Cardiac muscle cell (in vitro differentiated cells and primary cell): ENCODE results near the gene ZFAND3. TPM values are rescaled to one million over a fixed set of nuclear protein-coding genes. Genes with fewer than 3 reads are reported as not detected.
A peak's percentile ranks its signal among the peaks of the same experiment; 100 is the strongest.
"Not testable (repeated sequence)": the region's sequence is repeated elsewhere in the genome, so short reads cannot be mapped to it uniquely, and the experiment has no call there.

Experiments
- DNase-seq, 2 donors: peaks; one replicate each; pipeline versions ENCODE4 v3.0.0 to v3.0.0-alpha.2; 2010 to 2017; ENCODE audit warnings: low read depth in 1 of 2, low spot score in 1 of 2
- H3K27ac ChIP-seq: fragments of 200-600 bp; sonication (generic); 2 replicates; pipeline ENCODE4 v1.5.1; 2016
- H3K27me3 ChIP-seq: fragments of 200-600 bp; sonication (generic); 2 replicates; pipeline ENCODE4 v1.6.0; 2016; ENCODE audit warnings: control low read depth
- H3K36me3 ChIP-seq: fragments of 200-600 bp; sonication (generic); 2 replicates; pipeline ENCODE4 v1.5.1; 2016; ENCODE audit warnings: control low read depth
- H3K4me1 ChIP-seq: fragments of 200-600 bp; sonication (generic); 2 replicates; pipeline ENCODE4 v1.8.1; 2017; ENCODE audit warnings: low read depth, mild to moderate bottlenecking, mixed run types
- H3K4me3 ChIP-seq: fragments of 200-600 bp; sonication (generic); 2 replicates; pipeline ENCODE4 v1.5.1; 2016; ENCODE audit warnings: mild to moderate bottlenecking
- H3K9me3 ChIP-seq: fragments of 200-600 bp; sonication (generic); 2 replicates; pipeline ENCODE4 v1.5.1; 2017; ENCODE audit warnings: low read depth, mild to moderate bottlenecking, control low read depth
- polyA plus RNA-seq: library from polyadenylated mRNA; unstranded; fragments of >200 nt; fragmentation: Nextera tagmentation; extraction: Ambion mirVana; gene quantifications from 2 replicates; pipeline ENCODE4 v1.2.1, GENCODE V29; 2016
- total RNA-seq: library from RNA; depleted of rRNA; stranded (reverse); fragments of >200 nt; gene quantifications from 2 replicates; pipeline ENCODE4 v1.2.3, GENCODE V29; 2016
- TF ChIP-seq, protein P1 (sequence below): IDR thresholded peaks from 2 replicates; pipeline ENCODE4 v1.5.1; 2012; ENCODE audit warnings: low read depth, mild to moderate bottlenecking, low read length

ZFAND3 gene
- total and polyA plus RNA-seq, 2 experiments from 2014 or later = 49.9 to 68.0 TPM

DNA sequence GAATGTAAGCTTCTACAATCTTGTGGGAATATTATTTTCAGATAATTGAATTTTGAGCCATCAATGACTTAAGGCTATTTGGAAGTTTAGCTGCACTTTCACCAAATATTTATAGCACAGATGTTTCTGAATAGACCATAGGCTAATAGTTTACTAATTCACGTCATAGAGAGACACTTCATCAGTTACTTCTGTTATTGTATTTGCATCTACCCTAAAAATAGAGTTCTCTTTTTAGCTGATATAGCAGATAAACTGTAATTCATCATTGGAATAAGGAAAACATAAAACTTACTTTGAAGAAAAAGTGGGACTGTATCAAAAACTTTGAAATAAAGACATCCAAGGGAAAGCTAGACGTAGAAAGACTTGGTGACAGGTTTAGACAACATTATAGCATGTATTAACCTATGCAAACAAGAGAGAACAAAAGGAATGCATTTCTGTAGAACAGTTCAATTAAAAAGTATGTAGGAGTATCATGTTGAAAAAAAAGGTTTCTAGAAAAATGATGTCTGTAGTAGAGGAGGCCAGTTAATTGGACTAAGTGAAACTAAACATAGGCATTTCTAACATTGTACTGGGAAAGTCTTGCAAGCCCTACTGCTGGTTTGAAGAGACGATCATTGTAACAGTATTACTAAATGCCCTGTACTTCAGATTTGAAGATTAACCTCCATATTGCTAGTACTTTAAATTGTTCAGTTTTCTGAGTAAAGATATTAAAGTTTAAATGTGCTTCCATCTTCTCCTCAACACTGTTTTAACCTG is 123.3 kb downstream of the ZFAND3 start:
- no peak for DNase-seq
- Histone ChIP-seq H3K9me3 (no peaks in the 10 kb centered on the region), H3K27me3 (no peaks in the 10 kb centered on the region), H3K27ac (no peak overlapping the region), H3K4me3 (no peak overlapping the region), H3K36me3 (no peaks in the 10 kb centered on the region), H3K4me1 (peaks cover 26% of the 10 kb centered on the region)
- TF ChIP-seq, protein P1, sequence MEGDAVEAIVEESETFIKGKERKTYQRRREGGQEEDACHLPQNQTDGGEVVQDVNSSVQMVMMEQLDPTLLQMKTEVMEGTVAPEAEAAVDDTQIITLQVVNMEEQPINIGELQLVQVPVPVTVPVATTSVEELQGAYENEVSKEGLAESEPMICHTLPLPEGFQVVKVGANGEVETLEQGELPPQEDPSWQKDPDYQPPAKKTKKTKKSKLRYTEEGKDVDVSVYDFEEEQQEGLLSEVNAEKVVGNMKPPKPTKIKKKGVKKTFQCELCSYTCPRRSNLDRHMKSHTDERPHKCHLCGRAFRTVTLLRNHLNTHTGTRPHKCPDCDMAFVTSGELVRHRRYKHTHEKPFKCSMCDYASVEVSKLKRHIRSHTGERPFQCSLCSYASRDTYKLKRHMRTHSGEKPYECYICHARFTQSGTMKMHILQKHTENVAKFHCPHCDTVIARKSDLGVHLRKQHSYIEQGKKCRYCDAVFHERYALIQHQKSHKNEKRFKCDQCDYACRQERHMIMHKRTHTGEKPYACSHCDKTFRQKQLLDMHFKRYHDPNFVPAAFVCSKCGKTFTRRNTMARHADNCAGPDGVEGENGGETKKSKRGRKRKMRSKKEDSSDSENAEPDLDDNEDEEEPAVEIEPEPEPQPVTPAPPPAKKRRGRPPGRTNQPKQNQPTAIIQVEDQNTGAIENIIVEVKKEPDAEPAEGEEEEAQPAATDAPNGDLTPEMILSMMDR = no peak

DNA sequence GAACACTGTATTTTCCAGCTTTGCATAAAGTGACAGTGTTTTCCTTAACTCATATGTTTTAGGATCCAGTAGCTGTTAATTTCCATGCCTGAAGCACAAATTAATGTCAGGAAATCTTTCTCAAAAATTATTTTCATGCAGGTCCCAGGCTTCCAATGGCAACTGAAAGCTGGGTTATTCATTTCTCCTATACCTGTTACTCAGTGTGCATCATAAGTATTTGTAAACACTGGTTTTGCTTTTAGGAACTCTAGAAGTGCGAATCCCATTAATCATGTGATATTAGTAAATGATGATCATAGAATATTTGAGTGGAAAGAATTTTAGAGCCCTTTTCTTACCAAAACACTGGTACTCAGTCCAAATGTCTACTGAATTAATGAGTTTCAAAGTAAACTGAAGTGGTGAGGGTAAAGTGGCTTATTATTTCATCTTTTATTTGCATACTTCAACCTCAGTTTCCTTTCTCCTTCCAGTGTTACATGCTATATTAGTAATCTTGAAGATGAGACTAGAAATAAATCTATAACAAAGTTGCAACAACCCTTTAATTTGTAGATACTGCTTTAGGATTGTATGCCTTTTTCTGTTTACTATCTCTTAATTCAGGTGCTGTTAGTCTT is 124.0 kb downstream of the ZFAND3 start:
- Histone ChIP-seq H3K9me3 (no peaks in the 10 kb centered on the region), H3K27ac (no peak overlapping the region), H3K36me3 (no peaks in the 10 kb centered on the region), H3K4me1 (peaks cover 26% of the 10 kb centered on the region), H3K4me3 (no peak overlapping the region), H3K27me3 (no peaks in the 10 kb centered on the region)
- TF ChIP-seq, protein P1 = no peak
- DNase-seq = no peak

DNA sequence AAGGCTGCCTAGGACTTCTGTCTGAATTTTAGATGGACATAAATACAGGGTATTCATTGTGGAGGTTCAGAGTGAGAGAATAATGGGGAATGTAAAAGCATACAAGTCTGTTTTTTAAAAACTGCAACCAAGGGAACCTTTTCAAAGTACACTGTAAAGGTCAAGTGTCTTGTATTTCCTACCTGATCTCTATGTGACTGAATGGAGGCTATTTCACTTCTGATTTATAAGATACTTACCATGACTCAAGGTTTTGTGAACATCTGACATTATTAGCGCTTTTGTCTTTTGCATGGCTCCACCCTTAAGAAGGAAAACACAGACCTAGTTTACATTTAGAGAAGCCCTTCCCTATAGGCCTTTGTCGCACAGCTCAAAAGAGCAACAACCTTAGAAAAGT is 126.5 kb downstream of the ZFAND3 start:
- no peaks in the 10 kb centered on the region for H3K9me3 ChIP-seq
- H3K4me3 ChIP-seq = no peak overlapping the region
- DNase-seq = no peak
- H3K27ac ChIP-seq = peak overlapping the region; percentile 52
- H3K27me3 ChIP-seq = no peaks in the 10 kb centered on the region
- H3K4me1 ChIP-seq = peaks cover 19% of the 10 kb centered on the region
- TF ChIP-seq, protein P1 = no peak
- no peaks in the 10 kb centered on the region for H3K36me3 ChIP-seq

DNA sequence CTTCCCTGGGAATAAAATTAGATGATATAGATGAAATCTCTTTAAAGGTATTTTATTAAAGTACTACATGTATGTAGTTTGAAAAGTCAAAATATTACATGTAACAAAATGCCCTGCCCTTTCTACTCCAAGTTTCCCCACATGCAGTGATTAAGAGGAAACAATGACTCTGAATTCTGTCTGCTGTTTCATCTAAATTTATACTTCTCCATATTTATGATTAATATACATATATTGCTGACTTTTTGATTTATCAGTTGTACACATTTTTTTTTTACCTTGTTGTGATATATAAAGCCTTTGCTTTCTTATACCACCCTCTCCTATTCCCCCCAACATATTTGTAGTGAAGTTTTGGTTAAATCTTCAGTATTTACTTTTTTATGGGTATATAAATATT is 127.9 kb downstream of the ZFAND3 start:
- Histone ChIP-seq H3K9me3 (no peaks in the 10 kb centered on the region), H3K27ac (no peak overlapping the region), H3K36me3 (no peaks in the 10 kb centered on the region), H3K4me3 (no peak overlapping the region), H3K27me3 (no peaks in the 10 kb centered on the region), H3K4me1 (peaks cover 15% of the 10 kb centered on the region)
- DNase-seq = no peak
- TF ChIP-seq, protein P1 = no peak

DNA sequence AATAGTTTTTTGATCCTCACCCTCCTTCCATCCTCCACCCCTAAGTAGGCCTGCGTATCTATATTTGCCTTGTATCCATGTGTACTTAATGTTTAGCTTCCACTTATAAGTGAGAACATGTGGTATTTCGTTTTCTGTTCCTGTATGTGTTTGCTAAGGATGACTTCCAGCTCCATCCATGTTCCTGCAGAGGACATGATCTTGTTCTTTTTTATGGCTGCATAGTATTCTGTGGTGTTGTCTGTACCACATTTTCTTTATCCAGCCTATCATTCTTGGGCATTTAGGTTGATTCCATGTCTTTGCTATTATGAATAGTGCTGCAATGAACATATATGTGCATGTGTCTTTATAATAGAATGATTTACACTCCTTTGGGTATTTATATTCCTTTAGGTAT is 129.1 kb downstream of the ZFAND3 start:
- H3K4me3 ChIP-seq, H3K36me3 ChIP-seq, H3K27me3 ChIP-seq, H3K9me3 ChIP-seq, H3K27ac ChIP-seq, DNase-seq: not testable (repeated sequence)
- H3K4me1 ChIP-seq = peaks cover 10% of the 10 kb centered on the region

DNA sequence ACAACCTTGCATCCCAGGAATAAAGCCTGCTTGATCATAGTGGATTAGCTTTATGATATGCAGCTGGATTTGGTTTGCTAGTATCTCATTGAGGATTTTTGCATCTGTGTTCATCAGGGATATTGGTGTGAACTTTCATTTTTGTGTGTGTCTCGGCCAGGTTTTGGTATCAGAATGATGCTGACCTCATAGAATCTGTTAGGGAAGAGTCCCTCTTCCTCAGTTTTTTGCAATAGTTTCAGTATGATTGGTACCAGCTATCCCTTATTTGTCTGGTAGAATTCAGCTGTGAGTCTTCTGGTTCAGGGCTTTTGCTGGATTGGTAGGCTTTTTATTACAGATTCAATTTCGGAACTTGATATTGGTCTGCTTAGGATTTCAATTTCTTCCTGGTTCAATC is 132.5 kb downstream of the ZFAND3 start:
- Histone ChIP-seq H3K9me3 (no peaks in the 10 kb centered on the region), H3K4me1 (peaks cover 11% of the 10 kb centered on the region), H3K27me3 (no peaks in the 10 kb centered on the region), H3K4me3 (no peak overlapping the region), H3K27ac (no peak overlapping the region), H3K36me3 (no peaks in the 10 kb centered on the region)
- DNase-seq = no peak
- TF ChIP-seq, protein P1 = no peak
